ENCODE results near the gene SYF2. TPM values are rescaled to one million over a fixed set of nuclear protein-coding genes. Genes with fewer than 3 reads are reported as not detected.
"Not testable (repeated sequence)": the region's sequence is repeated elsewhere in the genome, so short reads cannot be mapped to it uniquely, and the experiment has no call there.

Gene SYF2
- total and polyA plus RNA-seq, 4 donors = 29.7 to 99.4 (median 67.5) TPM

- WGBS, 2 donors = 90 to 92% methylated on average over 5 of the region's 5 CpGs
- Histone ChIP-seq H3K9me3 (ENCODE audit: control insufficient read depth in 4 of 4, insufficient read depth in 3 of 4, low read length in 3 of 4) (no peaks in the 10 kb centered on the region), H3K4me1 (ENCODE audit: control insufficient read depth in 5 of 5, insufficient read depth in 5 of 5, low read length in 5 of 5) (peaks cover 0 to 5% (median 2%) of the 10 kb centered on the region in 5 donors), H3K27ac (ENCODE audit: low read depth in 1 of 2, low read length in 1 of 2) (no peak overlapping the region), H3K36me3 (ENCODE audit: control insufficient read depth in 4 of 4, insufficient read depth in 4 of 4, low read length in 4 of 4) (no peaks in the 10 kb centered on the region), H3K9ac (ENCODE audit: insufficient read depth in 1 of 2, low read length in 2 of 2) (no peak overlapping the region), H3K4me3 (no peak overlapping the region), H3K27me3 (ENCODE audit: control insufficient read depth in 3 of 3, insufficient read depth in 3 of 3, low read length in 2 of 3) (no peaks in the 10 kb centered on the region)
- ATAC-seq (ENCODE audit: insufficient read depth, low FRiP score) (no peak), DNase-seq (no peak)
- TF ChIP-seq CTCF (IDR thresholded peaks at IDR 0.05; ENCODE audit: control extremely low read depth, extremely low read depth) = no peak
These were observed 40.1 kb downstream of the SYF2 start for GRCh38 chr1:25192154-25192553.

GRCh38 chr1:25190260-25190659, 42.0 kb downstream of the SYF2 start:
- DNase-seq = no peak
- Histone ChIP-seq H3K9ac (ENCODE audit: insufficient read depth in 1 of 2, low read length in 2 of 2) (no peak overlapping the region), H3K4me3 (no peak overlapping the region), H3K36me3 (ENCODE audit: control insufficient read depth in 4 of 4, insufficient read depth in 4 of 4, low read length in 4 of 4) (no peaks in the 10 kb centered on the region), H3K4me1 (ENCODE audit: control insufficient read depth in 5 of 5, insufficient read depth in 5 of 5, low read length in 5 of 5) (peaks cover 0 to 13% (median 2%) of the 10 kb centered on the region in 5 donors), H3K27ac (ENCODE audit: low read depth in 1 of 2, low read length in 1 of 2) (no peak overlapping the region), H3K27me3 (ENCODE audit: control insufficient read depth in 3 of 3, insufficient read depth in 3 of 3, low read length in 2 of 3) (no peaks in the 10 kb centered on the region), H3K9me3 (ENCODE audit: control insufficient read depth in 4 of 4, insufficient read depth in 3 of 4, low read length in 3 of 4) (no peaks in the 10 kb centered on the region)
- no peak for ATAC-seq (ENCODE audit: insufficient read depth, low FRiP score)
- no peak for TF ChIP-seq CTCF (IDR thresholded peaks at IDR 0.05; ENCODE audit: control extremely low read depth, extremely low read depth)
- 84 to 91% methylated on average over 2 of the region's 2 CpGs for WGBS, 2 donors

- ATAC-seq (ENCODE audit: insufficient read depth, low FRiP score); H3K36me3 ChIP-seq (ENCODE audit: control insufficient read depth in 4 of 4, insufficient read depth in 4 of 4, low read length in 4 of 4); H3K9ac ChIP-seq (ENCODE audit: insufficient read depth in 1 of 2, low read length in 2 of 2); H3K9me3 ChIP-seq (ENCODE audit: control insufficient read depth in 4 of 4, insufficient read depth in 3 of 4, low read length in 3 of 4); H3K27ac ChIP-seq (ENCODE audit: low read depth in 1 of 2, low read length in 1 of 2); H3K4me3 ChIP-seq; H3K27me3 ChIP-seq (ENCODE audit: control insufficient read depth in 3 of 3, insufficient read depth in 3 of 3, low read length in 2 of 3); DNase-seq: not testable (repeated sequence)
- WGBS, 2 donors = 96% methylated on average over 3 of the region's 3 CpGs
- H3K4me1 ChIP-seq (ENCODE audit: control insufficient read depth in 5 of 5, insufficient read depth in 5 of 5, low read length in 5 of 5) = peaks cover 0 to 15% (median 0%) of the 10 kb centered on the region in 5 donors
These were observed 44.4 kb downstream of the SYF2 start for GRCh38 chr1:25187904-25188303.

- Histone ChIP-seq H3K4me3 (no peak overlapping the region), H3K27ac (ENCODE audit: low read depth in 1 of 2, low read length in 1 of 2) (no peak overlapping the region), H3K9ac (ENCODE audit: insufficient read depth in 1 of 2, low read length in 2 of 2) (no peak overlapping the region), H3K9me3 (ENCODE audit: control insufficient read depth in 4 of 4, insufficient read depth in 3 of 4, low read length in 3 of 4) (no peaks in the 10 kb centered on the region), H3K36me3 (ENCODE audit: control insufficient read depth in 4 of 4, insufficient read depth in 4 of 4, low read length in 4 of 4) (no peaks in the 10 kb centered on the region), H3K27me3 (ENCODE audit: control insufficient read depth in 3 of 3, insufficient read depth in 3 of 3, low read length in 2 of 3) (no peaks in the 10 kb centered on the region), H3K4me1 (ENCODE audit: control insufficient read depth in 5 of 5, insufficient read depth in 5 of 5, low read length in 5 of 5) (peaks cover 0 to 15% (median 0%) of the 10 kb centered on the region in 5 donors)
- WGBS, 2 donors = 89 to 93% methylated on average over 5 of the region's 5 CpGs
- no peak for DNase-seq
- TF ChIP-seq CTCF (IDR thresholded peaks at IDR 0.05; ENCODE audit: control extremely low read depth, extremely low read depth) = no peak
- ATAC-seq (ENCODE audit: insufficient read depth, low FRiP score) = no peak
These were observed 45.2 kb downstream of the SYF2 start for GRCh38 chr1:25187077-25187476.

Measured in lung (tissue), 12 donors.